ENCODE results near the gene RUSF1.
"Not testable (repeated sequence)": the region's sequence is repeated elsewhere in the genome, so short reads cannot be mapped to it uniquely, and the experiment has no call there.

RUSF1 gene

DNA sequence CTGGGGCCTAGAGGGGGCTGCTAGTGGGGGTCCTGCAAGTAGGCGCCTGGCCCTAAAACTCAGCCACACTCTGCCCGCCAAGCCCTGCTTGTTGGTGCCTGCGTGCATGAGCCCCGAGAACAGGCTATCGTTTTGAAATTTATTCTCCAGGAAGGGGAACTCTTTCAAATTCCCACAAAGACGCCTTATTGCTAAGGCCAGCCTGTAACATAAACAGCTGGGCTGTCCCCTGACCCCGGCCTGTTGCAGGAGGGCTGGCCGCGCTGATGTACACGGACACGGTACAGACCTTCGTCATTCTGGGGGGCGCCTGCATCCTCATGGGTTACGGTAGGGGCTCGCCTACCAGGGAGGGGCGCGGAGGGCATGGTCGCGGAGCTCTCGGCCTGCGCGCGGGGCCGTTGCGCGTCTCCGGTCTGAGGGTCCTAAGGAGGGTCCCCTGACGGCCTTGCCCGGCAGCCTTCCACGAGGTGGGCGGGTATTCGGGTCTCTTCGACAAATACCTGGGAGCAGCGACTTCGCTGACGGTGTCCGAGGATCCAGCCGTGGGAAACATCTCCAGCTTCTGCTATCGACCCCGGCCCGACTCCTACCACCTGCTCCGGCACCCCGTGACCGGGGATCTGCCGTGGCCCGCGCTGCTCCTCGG is 21.0 kb downstream of the RUSF1 start:
- H3K4me3 ChIP-seq (ENCODE audit: low read length) = peak overlapping the region; percentile 47; the same call in 1 of the 2 replicates
- no CpG with 5 or more reads among the region's 48 CpGs for WGBS (ENCODE audit: insufficient coverage, insufficient read length)
- peaks cover 8% of the 10 kb centered on the region; the same call in 1 of the 2 replicates for H3K27me3 ChIP-seq (ENCODE audit: control insufficient read depth, insufficient read depth, low read length)
- H3K4me1 ChIP-seq (ENCODE audit: control insufficient read depth, insufficient read depth, low read length) = peaks cover 3% of the 10 kb centered on the region; the same call in 1 of the 2 replicates
- DNase-seq (ENCODE audit: low read depth, low spot score) = no peak
- no peaks in the 10 kb centered on the region for H3K9me3 ChIP-seq (ENCODE audit: control insufficient read depth, insufficient read depth, low read length)
- no peak overlapping the region for H3K27ac ChIP-seq (ENCODE audit: low read length)
- no peaks in the 10 kb centered on the region for H3K36me3 ChIP-seq (ENCODE audit: control insufficient read depth, insufficient read depth, low read length)

DNA sequence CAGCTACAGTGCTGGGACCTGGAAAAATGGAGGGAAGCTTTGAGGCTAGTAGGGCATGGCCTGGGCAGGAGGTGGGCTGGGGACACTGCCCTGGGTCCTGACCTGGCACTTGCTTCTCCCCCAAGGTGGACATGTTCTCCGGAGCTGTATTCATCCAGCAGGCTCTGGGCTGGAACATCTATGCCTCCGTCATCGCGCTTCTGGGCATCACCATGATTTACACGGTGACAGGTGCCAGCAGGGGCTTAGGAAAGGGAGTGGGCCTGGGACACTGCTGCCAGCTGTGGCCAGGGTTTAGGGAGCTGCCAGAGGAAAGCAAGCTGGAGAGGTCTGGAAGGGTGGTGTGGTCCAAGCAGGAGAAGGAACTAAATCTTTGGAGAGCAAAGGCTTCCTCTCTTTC is 22.1 kb downstream of the RUSF1 start:
- no peaks in the 10 kb centered on the region for H3K9me3 ChIP-seq (ENCODE audit: control insufficient read depth, insufficient read depth, low read length)
- no CpG with 5 or more reads among the region's 5 CpGs for WGBS (ENCODE audit: insufficient coverage, insufficient read length)
- no peak overlapping the region for H3K4me3 ChIP-seq (ENCODE audit: low read length)
- DNase-seq (ENCODE audit: low read depth, low spot score) = no peak
- no peaks in the 10 kb centered on the region for H3K36me3 ChIP-seq (ENCODE audit: control insufficient read depth, insufficient read depth, low read length)
- peaks cover 8% of the 10 kb centered on the region; the same call in 1 of the 2 replicates for H3K27me3 ChIP-seq (ENCODE audit: control insufficient read depth, insufficient read depth, low read length)
- no peak overlapping the region for H3K27ac ChIP-seq (ENCODE audit: low read length)
- peaks cover 3% of the 10 kb centered on the region; the same call in 1 of the 2 replicates for H3K4me1 ChIP-seq (ENCODE audit: control insufficient read depth, insufficient read depth, low read length)

DNA sequence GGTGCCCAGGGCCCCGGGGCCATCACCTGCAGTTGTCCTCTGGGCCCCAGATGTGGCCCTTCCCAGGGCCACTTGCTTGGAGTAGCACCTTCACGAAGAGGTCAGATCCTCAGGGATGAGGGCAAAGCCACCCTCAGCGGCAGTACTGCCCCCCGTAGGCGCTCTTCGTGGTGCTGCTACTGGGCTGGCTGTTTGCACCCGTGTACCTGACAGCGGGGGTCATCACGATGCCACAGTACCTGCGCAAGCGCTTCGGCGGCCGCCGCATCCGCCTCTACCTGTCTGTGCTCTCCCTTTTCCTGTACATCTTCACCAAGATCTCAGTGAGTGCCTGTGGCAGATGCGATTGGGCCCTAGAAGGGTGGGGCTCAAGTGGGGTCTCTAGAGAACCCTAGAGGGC is 22.6 kb downstream of the RUSF1 start:
- no CpG with 5 or more reads among the region's 17 CpGs for WGBS (ENCODE audit: insufficient coverage, insufficient read length)
- no peak overlapping the region for H3K4me3 ChIP-seq (ENCODE audit: low read length)
- DNase-seq (ENCODE audit: low read depth, low spot score) = no peak
- peaks cover 8% of the 10 kb centered on the region; the same call in 1 of the 2 replicates for H3K27me3 ChIP-seq (ENCODE audit: control insufficient read depth, insufficient read depth, low read length)
- no peak overlapping the region for H3K27ac ChIP-seq (ENCODE audit: low read length)
- no peaks in the 10 kb centered on the region for H3K36me3 ChIP-seq (ENCODE audit: control insufficient read depth, insufficient read depth, low read length)
- H3K9me3 ChIP-seq (ENCODE audit: control insufficient read depth, insufficient read depth, low read length) = no peaks in the 10 kb centered on the region
- peaks cover 3% of the 10 kb centered on the region; the same call in 1 of the 2 replicates for H3K4me1 ChIP-seq (ENCODE audit: control insufficient read depth, insufficient read depth, low read length)

DNA sequence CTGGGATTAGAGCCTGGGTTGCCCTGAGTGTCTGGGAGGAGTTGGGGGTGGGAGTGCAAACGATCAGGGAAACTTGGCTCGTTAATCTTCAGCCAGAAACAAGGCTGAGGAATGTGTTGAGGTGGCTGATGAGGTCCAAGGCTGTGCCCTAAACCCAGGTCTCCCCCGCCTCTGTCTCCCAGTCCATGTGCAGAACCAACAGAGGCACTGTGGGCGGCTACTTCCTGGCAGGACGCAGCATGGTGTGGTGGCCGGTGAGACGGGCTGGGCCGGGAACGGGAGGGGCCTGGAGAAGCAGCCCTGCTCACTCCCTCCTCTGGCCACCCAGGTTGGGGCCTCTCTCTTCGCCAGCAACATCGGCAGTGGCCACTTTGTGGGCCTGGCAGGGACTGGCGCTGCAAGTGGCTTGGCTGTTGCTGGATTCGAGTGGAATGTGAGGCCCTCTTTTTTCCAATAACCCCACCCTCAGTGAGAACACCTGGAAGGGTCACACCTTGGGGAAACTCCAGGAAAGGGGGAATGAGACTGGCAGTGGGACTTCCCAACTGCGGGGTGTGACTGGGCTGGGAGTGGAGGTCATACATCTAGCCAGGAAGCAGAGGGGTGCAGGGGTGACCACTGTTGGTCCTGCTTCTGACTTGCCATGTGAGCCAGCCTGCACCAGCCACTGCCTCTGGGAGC is 23.6 kb downstream of the RUSF1 start:
- no peak overlapping the region for H3K27ac ChIP-seq (ENCODE audit: low read length)
- peaks cover 8% of the 10 kb centered on the region; the same call in 1 of the 2 replicates for H3K27me3 ChIP-seq (ENCODE audit: control insufficient read depth, insufficient read depth, low read length)
- H3K4me3 ChIP-seq (ENCODE audit: low read length) = no peak overlapping the region
- WGBS (ENCODE audit: insufficient coverage, insufficient read length) = no CpG with 5 or more reads among the region's 14 CpGs
- peaks cover 3% of the 10 kb centered on the region; the same call in 1 of the 2 replicates for H3K4me1 ChIP-seq (ENCODE audit: control insufficient read depth, insufficient read depth, low read length)
- H3K9me3 ChIP-seq (ENCODE audit: control insufficient read depth, insufficient read depth, low read length) = no peaks in the 10 kb centered on the region
- no peaks in the 10 kb centered on the region for H3K36me3 ChIP-seq (ENCODE audit: control insufficient read depth, insufficient read depth, low read length)
- DNase-seq (ENCODE audit: low read depth, low spot score) = no peak

DNA sequence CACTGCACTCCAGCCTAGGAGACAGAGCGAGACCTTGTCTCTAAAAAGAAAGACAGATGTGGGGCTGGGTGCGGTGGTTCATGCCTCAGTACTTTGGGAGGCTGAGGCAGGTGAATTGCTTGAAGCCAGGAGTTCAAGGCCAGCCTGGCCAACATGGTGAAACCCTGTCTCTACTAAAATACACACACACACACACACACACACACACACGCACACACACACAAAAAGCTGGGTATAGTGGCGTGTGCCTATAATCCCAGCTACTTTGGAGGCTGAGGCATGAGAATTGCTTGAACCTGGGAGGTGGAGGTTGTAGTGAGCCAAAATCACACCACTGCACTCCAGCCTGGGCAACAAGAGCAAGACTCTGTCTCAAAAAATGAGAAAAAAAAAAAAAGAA is 24.1 kb downstream of the RUSF1 start:
- H3K36me3 ChIP-seq (ENCODE audit: control insufficient read depth, insufficient read depth, low read length); H3K4me3 ChIP-seq (ENCODE audit: low read length); DNase-seq (ENCODE audit: low read depth, low spot score); H3K9me3 ChIP-seq (ENCODE audit: control insufficient read depth, insufficient read depth, low read length); H3K27me3 ChIP-seq (ENCODE audit: control insufficient read depth, insufficient read depth, low read length); H3K4me1 ChIP-seq (ENCODE audit: control insufficient read depth, insufficient read depth, low read length); H3K27ac ChIP-seq (ENCODE audit: low read length): not testable (repeated sequence)
- no CpG with 5 or more reads among the region's 4 CpGs for WGBS (ENCODE audit: insufficient coverage, insufficient read length)

- H3K9me3 ChIP-seq (ENCODE audit: control insufficient read depth, insufficient read depth, low read length) = no peaks in the 10 kb centered on the region
- H3K27ac ChIP-seq (ENCODE audit: low read length) = no peak within 1 kb of the TSS
- no peak for DNase-seq (ENCODE audit: low read depth, low spot score)
- no CpG with 5 or more reads among the region's 4 CpGs for WGBS (ENCODE audit: insufficient coverage, insufficient read length)
- H3K36me3 ChIP-seq (ENCODE audit: control insufficient read depth, insufficient read depth, low read length) = no peaks in the 10 kb centered on the region
- peaks cover 6% of the 10 kb centered on the region; the same call in 1 of the 2 replicates for H3K27me3 ChIP-seq (ENCODE audit: control insufficient read depth, insufficient read depth, low read length)
- peaks cover 3% of the 10 kb centered on the region; the same call in 1 of the 2 replicates for H3K4me1 ChIP-seq (ENCODE audit: control insufficient read depth, insufficient read depth, low read length)
- H3K4me3 ChIP-seq (ENCODE audit: low read length) = no peak within 1 kb of the TSS
Measured at GRCh38 chr16:31483081-31483480, 25.1 kb downstream of the RUSF1 start, which contains the start of gene SLC5A2. Gene SLC5A2, plus strand, starts transcription at chr16:31483123. Its CDS starts 14 bp downstream, at chr16:31483137.

GRCh38 chr16:31480851-31481536 is 27.2 kb downstream of the RUSF1 start:
- Histone ChIP-seq H3K27me3 (ENCODE audit: control insufficient read depth, insufficient read depth, low read length) (peaks cover 1% of the 10 kb centered on the region; the same call in 1 of the 2 replicates), H3K36me3 (ENCODE audit: control insufficient read depth, insufficient read depth, low read length) (no peaks in the 10 kb centered on the region), H3K4me3 (ENCODE audit: low read length) (no peak overlapping the region), H3K27ac (ENCODE audit: low read length) (no peak overlapping the region), H3K4me1 (ENCODE audit: control insufficient read depth, insufficient read depth, low read length) (peaks cover 3% of the 10 kb centered on the region; the same call in 1 of the 2 replicates), H3K9me3 (ENCODE audit: control insufficient read depth, insufficient read depth, low read length) (no peaks in the 10 kb centered on the region)
- no peak for DNase-seq (ENCODE audit: low read depth, low spot score)
- no CpG with 5 or more reads among the region's 7 CpGs for WGBS (ENCODE audit: insufficient coverage, insufficient read length)

- DNase-seq (ENCODE audit: low read depth, low spot score) = no peak
- no CpG with 5 or more reads among the region's 9 CpGs for WGBS (ENCODE audit: insufficient coverage, insufficient read length)
- Histone ChIP-seq H3K27ac (ENCODE audit: low read length) (no peak overlapping the region), H3K4me3 (ENCODE audit: low read length) (no peak overlapping the region), H3K4me1 (ENCODE audit: control insufficient read depth, insufficient read depth, low read length) (peaks cover 3% of the 10 kb centered on the region; the same call in 1 of the 2 replicates), H3K36me3 (ENCODE audit: control insufficient read depth, insufficient read depth, low read length) (no peaks in the 10 kb centered on the region), H3K27me3 (ENCODE audit: control insufficient read depth, insufficient read depth, low read length) (peaks cover 1% of the 10 kb centered on the region; the same call in 1 of the 2 replicates), H3K9me3 (ENCODE audit: control insufficient read depth, insufficient read depth, low read length) (no peaks in the 10 kb centered on the region)
Measured at GRCh38 chr16:31479751-31480150, 28.4 kb downstream of the RUSF1 start.

DNA sequence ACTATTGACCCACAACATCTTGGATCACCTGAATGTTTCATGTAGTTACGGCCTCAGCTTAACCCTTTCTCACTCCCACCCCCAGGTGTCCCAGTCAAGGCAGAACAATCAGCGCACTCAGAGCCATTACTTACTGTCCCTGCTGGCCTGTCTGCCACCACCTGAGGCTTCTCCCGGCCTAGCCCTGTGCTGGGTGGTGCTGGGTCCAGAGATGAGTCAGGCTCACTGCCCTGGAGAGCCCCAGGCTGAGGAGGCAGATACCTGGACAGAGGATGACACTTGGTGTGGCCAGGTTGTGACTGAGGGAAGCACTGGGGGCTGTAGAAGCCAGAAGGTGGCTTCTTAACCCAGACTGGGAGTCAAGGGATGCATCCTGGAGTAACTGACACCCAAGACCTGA is 29.2 kb downstream of the RUSF1 start:
- WGBS (ENCODE audit: insufficient coverage, insufficient read length) = no CpG with 5 or more reads among the region's 3 CpGs
- no peaks in the 10 kb centered on the region for H3K4me1 ChIP-seq (ENCODE audit: control insufficient read depth, insufficient read depth, low read length)
- no peak for DNase-seq (ENCODE audit: low read depth, low spot score)
- H3K9me3 ChIP-seq (ENCODE audit: control insufficient read depth, insufficient read depth, low read length) = no peaks in the 10 kb centered on the region
- H3K4me3 ChIP-seq (ENCODE audit: low read length) = no peak overlapping the region
- H3K27ac ChIP-seq (ENCODE audit: low read length) = no peak overlapping the region
- H3K27me3 ChIP-seq (ENCODE audit: control insufficient read depth, insufficient read depth, low read length) = peaks cover 1% of the 10 kb centered on the region; the same call in 1 of the 2 replicates
- H3K36me3 ChIP-seq (ENCODE audit: control insufficient read depth, insufficient read depth, low read length) = no peaks in the 10 kb centered on the region

Data from iPS DF 6.9 (cell line).